LNCaP clone FGC (cell line): ENCODE measurements around the gene COL10A1.
"Not testable (repeated sequence)": the region's sequence is repeated elsewhere in the genome, so short reads cannot be mapped to it uniquely, and the experiment has no call there.

Source experiments
- DNase-seq: peaks from one replicate; pipeline ENCODE4 v3.0.0-alpha.2; 2011; ENCODE audit warnings: low read depth
- H3K4me3 ChIP-seq: 2 replicates; pipeline ENCODE4 v1.5.1; 2011; ENCODE audit warnings: mild to moderate bottlenecking, low read depth, low read length, control low read depth
- TF ChIP-seq, protein P1 (sequence below): IDR thresholded peaks from 2 replicates; pipeline ENCODE4 v1.5.1; 2012; ENCODE audit warnings: mild to moderate bottlenecking; ENCODE audit not compliant: control insufficient read depth, insufficient read depth; ENCODE audit errors: extremely low read depth

COL10A1 gene

DNA sequence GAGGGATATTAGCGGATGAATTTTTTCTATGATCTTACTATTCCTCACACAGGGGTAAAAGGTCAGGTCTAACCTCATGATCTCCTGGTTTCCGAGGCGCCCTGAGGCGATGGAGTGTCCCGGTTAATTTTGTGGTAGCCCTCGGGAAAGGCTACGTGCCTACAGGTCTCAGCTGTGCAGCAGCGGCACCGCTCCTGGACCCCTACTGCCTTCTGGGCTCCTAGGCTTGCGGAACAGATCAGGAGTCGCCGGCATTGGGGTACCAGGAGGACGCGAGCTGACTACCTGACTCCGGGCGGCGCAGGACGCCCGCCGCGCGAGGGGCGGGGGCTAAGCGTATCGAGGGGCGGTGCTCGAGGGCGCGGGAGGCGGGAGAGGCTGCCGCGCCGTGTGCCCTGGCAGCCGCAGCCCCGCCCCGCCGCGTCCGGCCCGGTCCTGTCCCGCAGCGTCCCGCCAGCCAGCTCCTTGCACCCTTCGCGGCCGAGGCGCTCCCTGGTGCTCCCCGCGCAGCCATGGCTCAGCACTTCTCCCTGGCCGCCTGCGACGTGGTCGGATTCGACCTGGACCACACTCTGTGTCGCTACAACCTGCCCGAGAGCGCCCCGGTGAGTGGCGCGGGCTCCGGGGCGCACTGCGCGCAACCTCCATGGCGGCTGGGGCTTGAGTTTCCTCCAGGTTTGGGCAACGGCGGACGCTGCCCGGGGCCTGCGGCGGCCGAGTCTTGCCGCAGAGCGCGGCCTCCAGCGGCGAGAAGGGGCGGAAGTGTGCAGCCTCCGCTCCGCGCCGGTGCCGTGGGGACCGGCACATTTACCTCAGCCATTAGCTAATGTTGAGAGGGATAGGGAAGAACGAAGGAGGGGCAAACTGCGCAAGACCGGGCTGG lies 25.3 kb downstream of the COL10A1 start, which contains the start of gene NT5DC1:
TSS of gene NT5DC1 (plus strand) at position 435 of the 883 bp plus-strand sequence. CDS start at position 513, 78 bp downstream.
- TF ChIP-seq, protein P1, sequence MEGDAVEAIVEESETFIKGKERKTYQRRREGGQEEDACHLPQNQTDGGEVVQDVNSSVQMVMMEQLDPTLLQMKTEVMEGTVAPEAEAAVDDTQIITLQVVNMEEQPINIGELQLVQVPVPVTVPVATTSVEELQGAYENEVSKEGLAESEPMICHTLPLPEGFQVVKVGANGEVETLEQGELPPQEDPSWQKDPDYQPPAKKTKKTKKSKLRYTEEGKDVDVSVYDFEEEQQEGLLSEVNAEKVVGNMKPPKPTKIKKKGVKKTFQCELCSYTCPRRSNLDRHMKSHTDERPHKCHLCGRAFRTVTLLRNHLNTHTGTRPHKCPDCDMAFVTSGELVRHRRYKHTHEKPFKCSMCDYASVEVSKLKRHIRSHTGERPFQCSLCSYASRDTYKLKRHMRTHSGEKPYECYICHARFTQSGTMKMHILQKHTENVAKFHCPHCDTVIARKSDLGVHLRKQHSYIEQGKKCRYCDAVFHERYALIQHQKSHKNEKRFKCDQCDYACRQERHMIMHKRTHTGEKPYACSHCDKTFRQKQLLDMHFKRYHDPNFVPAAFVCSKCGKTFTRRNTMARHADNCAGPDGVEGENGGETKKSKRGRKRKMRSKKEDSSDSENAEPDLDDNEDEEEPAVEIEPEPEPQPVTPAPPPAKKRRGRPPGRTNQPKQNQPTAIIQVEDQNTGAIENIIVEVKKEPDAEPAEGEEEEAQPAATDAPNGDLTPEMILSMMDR = peak; percentile 6; the same call in 1 of the 2 replicates

DNA sequence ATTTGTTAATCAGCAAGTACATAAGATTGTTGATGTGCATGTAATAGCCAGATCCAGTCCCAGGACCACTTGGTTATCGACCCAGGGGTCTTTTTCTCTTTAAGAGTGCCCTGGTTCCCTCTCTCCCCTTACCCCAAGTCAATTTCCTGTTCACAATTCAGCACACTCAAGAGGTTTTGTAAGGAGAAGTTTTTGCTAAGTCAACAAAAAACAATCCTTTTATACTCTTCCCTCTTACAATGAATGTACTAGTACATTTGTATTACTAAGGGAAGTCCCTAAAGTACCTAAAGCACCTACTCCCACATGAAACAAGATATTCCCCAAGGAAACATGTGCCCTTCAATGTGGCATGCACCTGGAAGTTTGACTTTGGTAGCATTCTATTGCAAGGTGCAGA lies 26.9 kb downstream of the COL10A1 start:
- H3K4me3 ChIP-seq = no peak overlapping the region
- TF ChIP-seq, protein P1 = no peak

More for the DNA sequence above, 25.3 kb downstream of the COL10A1 start, which contains the start of gene NT5DC1:
- H3K4me3 ChIP-seq = peak within 1 kb of the TSS; percentile 72
- DNase-seq = no peak

DNA sequence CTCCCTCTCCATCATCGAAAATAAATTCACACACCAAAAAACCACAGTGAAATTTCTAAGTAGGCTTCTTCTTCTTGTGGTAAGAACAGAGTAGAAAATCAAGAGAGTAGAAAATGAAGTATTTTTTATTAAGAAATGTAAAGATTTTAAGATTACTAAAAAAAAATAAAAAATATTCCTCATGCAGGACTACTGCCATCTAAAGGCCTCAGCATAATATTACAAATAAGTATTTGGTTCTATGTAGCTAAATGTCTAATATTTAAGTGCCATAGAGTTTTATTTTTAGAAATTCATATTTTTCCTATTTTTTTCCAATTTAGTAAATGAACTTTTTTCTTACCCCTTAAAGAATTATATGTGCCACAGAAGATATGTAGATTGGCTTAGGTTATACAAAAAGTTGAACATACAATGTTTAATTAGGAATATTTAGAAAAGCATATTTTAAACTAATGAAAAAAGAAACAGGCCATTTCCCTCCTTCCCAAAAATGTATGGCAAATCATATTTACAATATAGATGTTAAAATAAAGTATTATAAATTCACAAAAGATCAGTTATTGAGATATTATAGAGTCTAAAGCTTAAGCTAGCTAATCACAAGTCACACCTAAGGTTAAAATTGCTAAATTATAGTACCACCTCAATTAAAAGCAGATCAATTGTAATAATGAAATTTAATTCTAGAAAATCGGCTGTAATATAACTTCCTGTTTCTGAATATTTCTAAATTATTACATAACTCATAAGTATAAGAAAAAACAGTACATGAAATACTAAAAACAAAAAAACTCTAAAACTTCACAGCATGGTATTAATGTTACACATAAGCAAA lies 28.7 kb downstream of the COL10A1 start:
- H3K4me3 ChIP-seq = no peak overlapping the region
- TF ChIP-seq, protein P1 = peak; percentile 38
- no peak for DNase-seq

More for the DNA sequence above, 26.9 kb downstream of the COL10A1 start:
- no peak for DNase-seq

DNA sequence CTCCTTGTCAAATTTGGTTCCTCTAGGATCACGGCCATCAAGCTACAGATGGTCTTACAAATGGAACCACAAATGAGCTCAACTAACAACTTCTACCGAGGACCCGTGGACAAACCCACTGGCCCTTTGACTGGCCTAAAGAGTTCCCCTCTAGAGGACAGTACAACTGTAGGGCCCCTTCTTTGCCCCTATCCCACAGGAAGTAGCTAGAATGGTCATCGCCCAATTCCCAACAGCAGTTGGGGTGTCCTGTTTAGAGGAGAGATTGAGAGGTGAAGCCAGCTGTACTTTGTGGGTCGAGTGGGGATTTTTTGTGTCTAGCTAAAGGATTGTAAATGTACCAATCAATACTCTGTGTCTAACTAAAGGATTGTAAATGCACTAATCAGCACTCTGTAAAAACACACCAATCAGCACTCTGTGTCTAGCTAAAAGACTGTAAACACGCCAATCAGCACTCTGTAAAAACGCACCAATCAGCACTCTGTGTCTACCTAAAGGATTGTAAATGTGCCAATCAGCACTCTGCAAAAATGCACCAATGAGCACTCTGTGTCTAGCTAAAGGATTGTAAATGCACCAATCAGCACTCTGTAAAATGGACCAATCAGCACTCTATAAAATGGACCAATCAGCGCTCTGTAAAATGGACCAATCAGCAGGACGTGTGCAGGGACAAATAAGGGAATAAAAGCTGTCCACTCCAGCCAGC lies 29.7 kb downstream of the COL10A1 start:
- not testable (repeated sequence) for DNase-seq, H3K4me3 ChIP-seq

DNA sequence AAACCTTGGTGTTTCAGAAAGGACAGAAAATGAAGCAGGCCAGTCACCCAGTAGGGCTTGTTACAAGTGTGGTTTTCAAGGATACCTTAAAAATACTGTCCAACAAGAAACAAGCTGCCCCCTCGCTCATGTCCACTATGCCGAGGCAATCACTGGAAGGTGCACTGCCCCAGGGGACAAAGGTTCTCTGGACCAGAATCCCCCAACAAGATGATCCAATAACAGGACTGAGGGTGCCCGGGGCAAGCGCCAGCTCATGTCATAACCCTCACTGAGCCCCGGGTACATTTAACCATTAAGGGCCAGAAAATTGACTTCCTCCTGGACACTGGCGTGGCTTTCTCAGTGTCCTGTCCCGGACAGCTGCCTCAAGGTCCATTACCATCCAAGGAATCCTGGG lies 31.9 kb downstream of the COL10A1 start:
- no peak for DNase-seq
- H3K4me3 ChIP-seq = no peak overlapping the region
- TF ChIP-seq, protein P1 = no peak

DNA sequence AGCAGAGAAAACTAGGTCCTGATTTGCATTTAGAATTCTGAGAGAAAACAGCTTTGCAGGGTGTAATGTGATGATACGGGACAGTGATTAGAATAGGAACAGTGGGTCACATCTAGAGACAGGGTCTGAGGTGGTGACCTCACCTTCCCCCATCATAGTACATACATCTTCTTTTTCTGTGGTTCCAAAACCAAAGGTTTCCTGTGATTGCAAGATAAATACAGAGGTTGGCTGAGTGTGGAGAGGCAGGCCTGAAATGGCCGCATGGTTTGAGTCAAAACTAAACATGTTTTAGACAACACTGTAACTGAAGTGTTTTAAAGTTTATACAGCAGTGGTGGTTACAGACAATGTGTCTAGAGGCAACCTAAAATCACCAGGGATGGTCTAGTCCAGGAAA lies 35.7 kb downstream of the COL10A1 start:
- H3K4me3 ChIP-seq = no peak overlapping the region
- DNase-seq = no peak
- TF ChIP-seq, protein P1 = no peak
